Bronchial smooth muscle cell (primary cell): ENCODE measurements around the gene DDIT4L. TPM values are rescaled to one million over a fixed set of nuclear protein-coding genes. Genes with fewer than 3 reads are reported as not detected.

Experiments used
- total RNA-seq: library from RNA; depleted of rRNA; stranded (reverse); fragments of >200 nt; gene quantifications from 2 replicates; pipeline ENCODE4 v1.2.1, GENCODE V29; 2014

The DDIT4L gene
- 0.26 and 5.8 TPM in 2 replicates for total RNA-seq

GRCh38 chr4:100189820-100190642 is at the start of gene DDIT4L:
TSS of gene DDIT4L (minus strand) at chr4:100190468. CDS start at chr4:100189983, 485 bp downstream.

Other genes with a start within 250 kb of the DDIT4L start
- 26.5 and 40.8 TPM in 2 replicates for gene DNAJB14, start 243.8 kb downstream of the DDIT4L start, total RNA-seq
- 114 TPM in 2 replicates for gene H2AZ1, start 240.2 kb downstream of the DDIT4L start, total RNA-seq